Measurements from ENCODE around the gene TPST2.
A peak's percentile ranks its signal among the peaks of the same experiment; 100 is the strongest.

Gene TPST2

DNA sequence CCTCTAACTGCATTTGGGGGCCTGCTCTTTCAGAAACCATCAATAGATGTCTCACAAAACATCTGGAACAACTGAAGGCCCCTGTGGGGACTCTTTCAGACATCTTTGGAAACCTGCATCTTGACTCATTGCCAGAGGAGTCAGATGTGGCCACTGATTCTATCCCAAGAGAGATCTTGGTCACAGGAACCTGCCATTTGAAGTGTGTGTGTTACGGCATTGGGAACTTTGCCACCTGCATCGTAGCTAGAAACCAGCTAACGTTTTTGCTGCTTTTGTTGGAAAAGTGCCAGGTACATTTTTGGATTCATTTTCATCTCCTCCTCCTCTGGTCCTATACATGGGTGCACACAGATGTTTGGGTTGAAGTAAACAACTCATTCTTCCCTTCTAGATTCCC is 101.9 kb downstream of the TPST2 start:
- DNase-seq, result no peak

DNA sequence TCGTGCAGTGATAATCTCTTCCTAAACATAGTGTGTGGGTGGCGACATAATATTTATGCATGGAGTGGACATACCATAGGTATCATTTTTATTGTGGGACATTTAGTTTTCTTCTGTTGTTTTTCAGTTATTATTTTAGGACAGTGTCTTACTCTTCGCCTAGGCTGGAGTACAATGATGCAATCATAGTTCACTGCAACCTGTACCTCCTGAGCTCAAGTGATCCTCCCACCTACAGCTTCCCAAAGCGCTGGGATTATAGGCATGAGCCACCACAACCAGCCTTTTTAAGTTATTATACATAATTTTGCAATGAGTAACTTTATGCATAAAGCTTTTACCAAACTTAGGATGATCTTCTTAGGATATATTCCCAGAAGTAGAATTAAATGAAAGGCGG is 103.5 kb downstream of the TPST2 start:
- no peak for DNase-seq

- DNase-seq, result no peak
Measured at GRCh38 chr22:26485806-26486390, 104.0 kb downstream of the TPST2 start.

DNA sequence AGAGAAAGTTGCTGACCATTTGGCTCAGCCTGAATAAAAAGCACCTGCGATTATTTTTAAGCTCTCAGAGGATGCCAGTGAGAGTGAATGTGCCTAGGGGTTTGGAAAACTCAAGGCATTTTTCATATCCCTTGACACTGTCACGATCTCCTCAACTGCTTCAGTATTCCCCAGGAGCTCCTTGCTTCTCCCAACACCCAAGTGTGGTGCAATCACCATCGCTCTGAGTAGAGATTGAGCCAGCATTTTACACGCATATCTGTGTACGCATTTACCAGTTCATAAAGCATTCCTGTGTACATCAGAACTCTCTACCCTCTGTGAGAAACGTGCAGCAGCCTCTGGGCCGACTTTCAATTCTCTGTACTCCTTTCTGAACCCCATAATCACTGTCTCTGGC is 104.9 kb downstream of the TPST2 start:
- DNase-seq, result no peak

DNA sequence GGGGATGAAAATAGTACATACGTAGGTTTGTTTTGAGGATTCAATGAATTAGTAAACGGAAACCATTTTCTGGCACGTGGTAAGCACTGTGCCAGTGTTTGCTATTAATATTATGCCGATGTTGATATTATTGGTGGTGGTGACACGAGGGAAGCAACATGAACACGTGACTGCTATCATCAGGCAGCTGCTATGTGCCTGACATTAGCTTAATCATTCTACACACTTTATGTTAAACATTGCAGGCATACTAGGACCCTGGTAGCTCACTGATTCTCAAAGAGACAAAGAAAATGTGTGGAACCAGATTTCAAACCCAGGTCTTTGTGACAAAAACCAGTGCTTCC is 105.6 kb downstream of the TPST2 start:
- peak in 1 of 2 donors; percentile 58 for DNase-seq

DNA sequence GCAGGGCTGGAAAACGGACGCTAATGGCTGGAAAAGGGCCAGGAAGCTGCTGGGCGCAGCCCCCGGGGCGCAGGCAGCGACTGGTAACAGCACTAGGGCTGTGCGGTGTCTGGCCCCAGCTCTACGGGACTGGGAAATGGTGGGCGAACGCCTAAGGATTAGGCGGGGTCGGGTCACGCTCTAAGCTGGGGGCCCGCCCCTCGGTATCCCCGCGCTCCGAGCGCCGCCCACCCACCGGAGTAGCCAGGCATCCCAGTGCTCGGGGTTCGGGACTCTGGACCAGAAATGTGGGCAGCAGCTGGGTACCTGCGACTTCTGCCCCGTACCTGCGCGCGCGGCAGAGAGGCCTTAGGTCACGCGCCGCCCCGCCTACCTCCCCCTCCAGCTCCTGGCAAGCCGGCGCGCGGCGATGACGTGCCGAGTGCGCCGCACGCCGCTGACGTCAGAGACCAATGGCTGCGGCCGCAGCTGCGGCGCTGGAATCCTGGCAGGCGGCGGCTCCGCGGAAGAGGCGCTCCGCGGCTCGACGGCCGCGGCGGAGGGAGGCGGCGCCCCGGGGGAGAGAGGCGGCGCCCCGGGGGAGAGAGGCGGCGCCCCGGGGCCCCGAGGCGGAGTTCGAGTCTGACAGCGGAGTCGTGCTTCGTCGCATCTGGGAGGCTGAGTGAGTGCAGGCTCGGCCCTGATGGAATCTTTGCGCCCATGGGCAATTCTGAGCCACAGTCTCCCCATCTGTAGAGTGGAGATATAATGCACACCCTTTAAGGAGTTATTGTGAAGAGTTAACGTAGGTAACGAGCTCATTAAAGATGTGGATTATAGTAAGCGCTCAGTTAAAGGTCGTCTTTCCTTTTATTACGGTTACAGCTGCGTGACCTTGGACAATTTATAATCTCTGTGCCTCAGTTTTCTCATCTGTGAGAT is 106.2 kb downstream of the TPST2 start, which contains the start of the genes HPS4 and SRRD:
TSS of gene HPS4 (minus strand) at position 345 of the 921 bp plus-strand sequence. CDS start 2,021 bp downstream, outside the sequence.
TSS of gene SRRD (plus strand) at position 439 of the 921 bp plus-strand sequence. CDS start at position 453, 14 bp downstream.
- peak; percentile 93 to 94 for DNase-seq

- DNase-seq, result no peak
Measured at GRCh38 chr22:26483043-26483438, 106.9 kb downstream of the TPST2 start.

- DNase-seq, result no peak
Measured at GRCh38 chr22:26482161-26482560, 107.8 kb downstream of the TPST2 start.

- no peak for DNase-seq
Measured at GRCh38 chr22:26481694-26482093, 108.2 kb downstream of the TPST2 start.

DNA sequence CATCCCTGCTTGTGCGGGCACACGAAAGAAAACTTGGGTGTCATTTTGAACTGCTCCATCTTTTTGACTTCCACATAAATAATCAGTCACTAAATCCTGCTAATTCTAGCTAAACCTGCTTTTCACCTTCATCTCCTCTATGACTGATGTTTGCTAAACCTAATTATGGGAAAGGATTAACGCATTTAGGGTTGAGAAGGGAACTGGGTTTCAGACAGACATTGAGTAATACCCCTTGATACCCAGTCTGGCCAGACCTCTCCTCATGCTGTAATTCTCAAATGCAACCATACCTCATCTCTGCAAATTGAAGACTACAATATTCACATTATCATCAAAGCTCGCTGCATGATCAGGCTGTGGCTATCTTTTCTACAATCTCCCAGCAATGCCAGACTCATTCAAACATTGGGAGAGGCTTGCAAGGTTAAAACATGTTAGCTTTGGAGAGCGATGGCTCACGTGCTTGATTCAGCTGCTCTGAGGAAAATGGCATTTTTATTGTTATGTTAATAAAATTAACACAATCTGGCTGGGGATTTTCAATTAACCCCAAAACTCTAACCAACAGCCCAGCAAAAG is 108.7 kb downstream of the TPST2 start:
- DNase-seq, result no peak

GRCh38 chr22:26480611-26480932 is 109.4 kb downstream of the TPST2 start:
- DNase-seq, result no peak

GRCh38 chr22:26479792-26480610 is 109.9 kb downstream of the TPST2 start:
- DNase-seq, result no peak

DNA sequence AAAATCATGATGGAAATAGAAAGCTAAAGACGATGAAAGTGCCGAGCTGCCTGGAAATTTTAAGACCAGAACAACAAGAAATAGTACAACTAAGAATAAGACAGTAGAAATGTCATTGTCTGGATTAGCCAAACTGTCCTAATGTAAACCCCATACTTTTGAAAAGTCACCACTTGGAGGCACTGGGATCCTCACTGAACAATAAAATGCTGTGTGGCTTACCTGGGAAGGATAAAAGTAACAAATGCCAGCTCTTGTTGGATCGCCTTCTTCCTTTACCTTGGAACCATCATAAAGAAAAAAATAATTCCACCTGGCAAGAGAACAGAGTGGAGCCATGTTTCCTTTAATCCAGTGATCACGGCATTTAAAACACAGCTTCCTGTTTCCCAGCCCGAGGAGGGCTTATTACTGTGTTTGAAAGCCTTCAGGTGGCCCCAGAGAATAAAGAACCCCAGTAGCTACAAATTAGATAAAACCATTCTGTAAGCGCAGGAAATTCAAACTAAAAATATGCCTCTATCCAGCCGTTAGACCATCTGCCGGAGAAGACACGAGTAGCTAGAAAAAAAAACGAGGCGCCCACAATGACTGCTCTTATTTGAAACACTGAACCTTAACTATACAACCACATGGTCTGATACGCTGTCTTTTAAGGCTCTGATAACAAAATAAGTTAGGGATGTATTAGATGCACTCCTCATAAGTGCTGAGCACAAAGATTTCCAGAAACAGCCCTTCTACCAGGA is 110.7 kb downstream of the TPST2 start:
- no peak for DNase-seq

- DNase-seq, result no peak
Measured at GRCh38 chr22:26477341-26477731, 112.6 kb downstream of the TPST2 start.

GRCh38 chr22:26476705-26477340 is 113.1 kb downstream of the TPST2 start:
- no peak for DNase-seq

GRCh38 chr22:26474682-26475081 is 115.2 kb downstream of the TPST2 start:
- DNase-seq, result no peak
